NT2/D1 (cell line): ENCODE data around the gene PRR23E.

Source experiments
- SUZ12 ChIP-seq: IDR thresholded peaks from 2 replicates; pipeline ENCODE4 v1.6.1; 2011; ENCODE audit not compliant: insufficient read length, insufficient read depth; ENCODE audit errors: extremely low read depth
- ZNF274 ChIP-seq: IDR thresholded peaks from 2 replicates; pipeline ENCODE4 v1.6.1; 2011; ENCODE audit warnings: mild to moderate bottlenecking, low read depth, low read length

DNA sequence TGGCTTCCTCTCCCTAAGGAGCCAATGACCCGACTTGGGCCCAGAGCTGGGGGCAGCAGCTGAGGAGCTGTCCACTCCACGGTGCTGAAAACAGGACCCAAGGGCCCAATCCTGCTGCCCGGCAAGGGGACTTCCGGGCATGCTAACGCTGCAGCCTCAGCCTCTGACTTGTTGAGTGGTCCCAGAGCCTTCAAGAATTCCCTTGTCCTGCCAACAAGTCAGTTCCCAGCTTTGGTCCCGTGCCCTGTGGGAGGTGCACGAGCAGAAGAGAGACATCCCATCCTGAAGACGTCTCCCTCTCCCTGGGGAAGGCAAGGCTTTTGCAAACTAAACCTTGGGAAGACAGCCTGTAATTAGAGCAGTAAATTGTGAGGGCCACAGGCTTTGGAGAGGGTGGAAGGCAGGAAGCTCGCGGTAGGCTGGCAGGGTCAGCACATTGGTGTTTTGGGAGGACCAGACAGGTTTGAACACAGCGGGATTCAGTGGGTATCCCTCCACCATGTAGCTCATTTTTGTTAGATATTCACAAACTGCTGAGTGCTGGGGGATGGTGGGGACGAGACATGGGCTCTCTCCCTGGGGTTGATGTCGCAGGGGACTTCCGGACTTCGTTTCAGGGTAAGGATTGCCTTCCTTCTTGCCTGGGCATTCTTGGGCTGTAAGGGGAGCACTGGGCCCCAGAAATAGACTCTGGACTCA is 29.8 kb upstream of the PRR23E start:
- no peak for TF ChIP-seq SUZ12
- no peak for TF ChIP-seq ZNF274
